ENCODE measurements around the gene NRBF2.
A peak's percentile ranks its signal among the peaks of the same experiment; 100 is the strongest.
"Not testable (repeated sequence)": the region's sequence is repeated elsewhere in the genome, so short reads cannot be mapped to it uniquely, and the experiment has no call there.

NRBF2 gene

GRCh38 chr10:63137306-63137705, 4.2 kb downstream of the NRBF2 start:
- TF ChIP-seq CTCF (conservative IDR thresholded peaks at IDR 0.05; ENCODE audit: control insufficient read depth, insufficient read depth, low read depth, low read length): no peak
- peak; percentile 75 for DNase-seq (ENCODE audit: low read depth)
- no peak overlapping the region for H3K4me3 ChIP-seq (ENCODE audit: control insufficient read depth, low read depth, low read length)

GRCh38 chr10:63140077-63140476, 6.9 kb downstream of the NRBF2 start:
- no peak for DNase-seq (ENCODE audit: low read depth)
- no peak for TF ChIP-seq CTCF (conservative IDR thresholded peaks at IDR 0.05; ENCODE audit: control insufficient read depth, insufficient read depth, low read depth, low read length)
- no peak overlapping the region for H3K4me3 ChIP-seq (ENCODE audit: control insufficient read depth, low read depth, low read length)

- no peak for DNase-seq (ENCODE audit: low read depth)
- no peak overlapping the region for H3K4me3 ChIP-seq (ENCODE audit: control insufficient read depth, low read depth, low read length)
- TF ChIP-seq CTCF (conservative IDR thresholded peaks at IDR 0.05; ENCODE audit: control insufficient read depth, insufficient read depth, low read depth, low read length): no peak
Observed at GRCh38 chr10:63142136-63142535, 9.0 kb downstream of the NRBF2 start.

GRCh38 chr10:63143987-63144386, 10.9 kb downstream of the NRBF2 start:
- TF ChIP-seq CTCF (conservative IDR thresholded peaks at IDR 0.05; ENCODE audit: control insufficient read depth, insufficient read depth, low read depth, low read length): no peak
- no peak for DNase-seq (ENCODE audit: low read depth)

GRCh38 chr10:63145782-63146181, 12.7 kb downstream of the NRBF2 start:
- DNase-seq (ENCODE audit: low read depth): peak; percentile 57
- TF ChIP-seq CTCF (conservative IDR thresholded peaks at IDR 0.05; ENCODE audit: control insufficient read depth, insufficient read depth, low read depth, low read length): no peak
- no peak overlapping the region for H3K4me3 ChIP-seq (ENCODE audit: control insufficient read depth, low read depth, low read length)

More at GRCh38 chr10:63143987-63144386, 10.9 kb downstream of the NRBF2 start:
- no peak overlapping the region for H3K4me3 ChIP-seq (ENCODE audit: control insufficient read depth, low read depth, low read length)

- DNase-seq (ENCODE audit: low read depth): no peak
- no peak overlapping the region for H3K4me3 ChIP-seq (ENCODE audit: control insufficient read depth, low read depth, low read length)
- no peak for TF ChIP-seq CTCF (conservative IDR thresholded peaks at IDR 0.05; ENCODE audit: control insufficient read depth, insufficient read depth, low read depth, low read length)
Observed at GRCh38 chr10:63146503-63146902, 13.4 kb downstream of the NRBF2 start.

- TF ChIP-seq CTCF (conservative IDR thresholded peaks at IDR 0.05; ENCODE audit: control insufficient read depth, insufficient read depth, low read depth, low read length): no peak
- no peak for DNase-seq (ENCODE audit: low read depth)
Observed at GRCh38 chr10:63150745-63151144, 17.6 kb downstream of the NRBF2 start.

GRCh38 chr10:63153868-63154545, 20.9 kb downstream of the NRBF2 start:
- H3K4me3 ChIP-seq (ENCODE audit: control insufficient read depth, low read depth, low read length); DNase-seq (ENCODE audit: low read depth): not testable (repeated sequence)

More at GRCh38 chr10:63150745-63151144, 17.6 kb downstream of the NRBF2 start:
- no peak overlapping the region for H3K4me3 ChIP-seq (ENCODE audit: control insufficient read depth, low read depth, low read length)

All from fibroblast of mammary gland (primary cell).